ENCODE measurements around the gene OPN4. TPM values are rescaled to one million over a fixed set of nuclear protein-coding genes. Genes with fewer than 3 reads are reported as not detected.

The OPN4 gene
- total RNA-seq, 1 experiment from 2014 or later: not detected

GRCh38 chr10:86707505-86707904, 53.2 kb downstream of the OPN4 start:
- Histone ChIP-seq H3K27me3 (replicated peaks; ENCODE audit: insufficient read depth, low read depth, low read length, poor library complexity) (no peaks in the 10 kb centered on the region), H3K4me3 (ENCODE audit: low read depth, low read length, poor library complexity, severe bottlenecking) (no peak overlapping the region), H3K27ac (ENCODE audit: low read depth, low read length, poor library complexity, severe bottlenecking) (no peak overlapping the region), H3K9me3 (ENCODE audit: low read depth, low read length, poor library complexity, severe bottlenecking) (no peaks in the 10 kb centered on the region), H3K4me1 (ENCODE audit: insufficient read depth, low read length, poor library complexity, severe bottlenecking) (peaks cover 17% of the 10 kb centered on the region), H3K36me3 (ENCODE audit: insufficient read depth, low read length, poor library complexity, severe bottlenecking) (no peaks in the 10 kb centered on the region)
- BruUV-seq (replicated peaks): no TSS peak
- POLR2A ChIA-PET (ENCODE audit: low non-redundant PET): no interaction called here
- CTCF ChIA-PET: no interaction called here
- no peak for TF ChIP-seq EZH2 (IDR thresholded peaks at IDR 0.05; ENCODE audit: borderline replicate concordance, low read depth, low read length, poor library complexity, severe bottlenecking)
- no peak for TF ChIP-seq CTCF (conservative IDR thresholded peaks at IDR 0.05; ENCODE audit: low read depth, low read length)
- DNase-seq (ENCODE audit: low spot score): no peak
- intact Hi-C loops (cut with micrococcal nuclease; ENCODE audit: unreplicated experiment): no loop called here

- H3K27me3 ChIP-seq (replicated peaks; ENCODE audit: insufficient read depth, low read depth, low read length, poor library complexity): no peaks in the 10 kb centered on the region
- intact Hi-C loops (cut with micrococcal nuclease; ENCODE audit: unreplicated experiment): no loop called here
- POLR2A ChIA-PET (ENCODE audit: low non-redundant PET): interaction anchor here (0.5 to 0.7 kb wide), 2 partner anchors 87 to 254 kb away, joined by 3 to 4 read pairs; no protein-coding TSS in a partner anchor
- no peak overlapping the region for H3K4me3 ChIP-seq (ENCODE audit: low read depth, low read length, poor library complexity, severe bottlenecking)
- H3K27ac ChIP-seq (ENCODE audit: low read depth, low read length, poor library complexity, severe bottlenecking): no peak overlapping the region
- H3K36me3 ChIP-seq (ENCODE audit: insufficient read depth, low read length, poor library complexity, severe bottlenecking): no peaks in the 10 kb centered on the region
- no peak for TF ChIP-seq EZH2 (IDR thresholded peaks at IDR 0.05; ENCODE audit: borderline replicate concordance, low read depth, low read length, poor library complexity, severe bottlenecking)
- no peak for TF ChIP-seq CTCF (conservative IDR thresholded peaks at IDR 0.05; ENCODE audit: low read depth, low read length)
- peaks cover 19% of the 10 kb centered on the region for H3K4me1 ChIP-seq (ENCODE audit: insufficient read depth, low read length, poor library complexity, severe bottlenecking)
- no TSS peak for BruUV-seq (replicated peaks)
- no peaks in the 10 kb centered on the region for H3K9me3 ChIP-seq (ENCODE audit: low read depth, low read length, poor library complexity, severe bottlenecking)
- CTCF ChIA-PET: interaction anchor here (0.5 kb wide), 1 partner anchor 232 kb away, joined by 5 read pairs; no protein-coding TSS in a partner anchor
- DNase-seq (ENCODE audit: low spot score): no peak
These were observed 53.9 kb downstream of the OPN4 start for GRCh38 chr10:86708068-86708782.

GRCh38 chr10:86708783-86709380, 54.5 kb downstream of the OPN4 start:
- no peak for TF ChIP-seq CTCF (conservative IDR thresholded peaks at IDR 0.05; ENCODE audit: low read depth, low read length)
- no peak for TF ChIP-seq EZH2 (IDR thresholded peaks at IDR 0.05; ENCODE audit: borderline replicate concordance, low read depth, low read length, poor library complexity, severe bottlenecking)
- DNase-seq (ENCODE audit: low spot score): no peak
- H3K4me1 ChIP-seq (ENCODE audit: insufficient read depth, low read length, poor library complexity, severe bottlenecking): peaks cover 24% of the 10 kb centered on the region
- H3K4me3 ChIP-seq (ENCODE audit: low read depth, low read length, poor library complexity, severe bottlenecking): no peak overlapping the region
- H3K27ac ChIP-seq (ENCODE audit: low read depth, low read length, poor library complexity, severe bottlenecking): no peak overlapping the region
- no TSS peak for BruUV-seq (replicated peaks)
- POLR2A ChIA-PET (ENCODE audit: low non-redundant PET): interaction anchor here (0.5 to 0.7 kb wide), 2 partner anchors 86 to 253 kb away, joined by 3 to 4 read pairs; no protein-coding TSS in a partner anchor
- H3K27me3 ChIP-seq (replicated peaks; ENCODE audit: insufficient read depth, low read depth, low read length, poor library complexity): no peaks in the 10 kb centered on the region
- CTCF ChIA-PET: interaction anchor here (0.5 kb wide), 1 partner anchor 231 kb away, joined by 5 read pairs; no protein-coding TSS in a partner anchor
- H3K36me3 ChIP-seq (ENCODE audit: insufficient read depth, low read length, poor library complexity, severe bottlenecking): no peaks in the 10 kb centered on the region
- intact Hi-C loops (cut with micrococcal nuclease; ENCODE audit: unreplicated experiment): no loop called here
- H3K9me3 ChIP-seq (ENCODE audit: low read depth, low read length, poor library complexity, severe bottlenecking): no peaks in the 10 kb centered on the region

Data from A673 (cell line).